SK-N-SH treated with all-trans-retinoic acid at 6 μM for 48 hours (cell line): ENCODE results near the gene NOL9.

ENCODE experiments used
- ARNTL ChIP-seq: fragments of 450-650 bp; formaldehyde crosslinking; IDR thresholded peaks from 2 replicates; pipeline ENCODE4 v1.5.0; 2020; ENCODE audit warnings: low read depth, mild to moderate bottlenecking, moderate library complexity, borderline replicate concordance
- CREB5 ChIP-seq: fragments of 250-450 bp; sonication (Bioruptor Pico); IDR thresholded peaks from 2 replicates; pipeline ENCODE4 v1.5.1; 2020; ENCODE audit warnings: low read depth, mild to moderate bottlenecking, moderate library complexity
- CSRNP3 ChIP-seq: fragments of 250-450 bp; sonication (Bioruptor Pico); IDR thresholded peaks from 2 replicates; pipeline ENCODE4 v1.5.1; 2021; ENCODE audit warnings: mild to moderate bottlenecking, moderate library complexity
- OSR1 ChIP-seq: fragments of 250-450 bp; sonication (Bioruptor Pico); IDR thresholded peaks from 2 replicates; pipeline ENCODE4 v1.8.0; 2022; ENCODE audit warnings: moderate library complexity, mild to moderate bottlenecking, inconsistent platforms
- PATZ1 ChIP-seq: fragments of 250-450 bp; sonication (Bioruptor Pico); IDR thresholded peaks from 2 replicates; pipeline ENCODE4 v1.8.0; 2020; ENCODE audit warnings: mild to moderate bottlenecking, moderate library complexity, borderline replicate concordance
- POU6F1 ChIP-seq: fragments of 250-450 bp; sonication (Bioruptor Pico); IDR thresholded peaks from 2 replicates; pipeline ENCODE4 v1.8.0; 2021; ENCODE audit warnings: low read depth, mild to moderate bottlenecking, moderate library complexity, borderline replicate concordance
- RARB ChIP-seq: fragments of 250-450 bp; sonication (Bioruptor Pico); IDR thresholded peaks from 2 replicates; pipeline ENCODE4 v1.8.0; 2021; ENCODE audit warnings: mild to moderate bottlenecking, moderate library complexity
- SNAI2 ChIP-seq: fragments of 250-450 bp; sonication (Bioruptor Pico); IDR thresholded peaks from 2 replicates; pipeline ENCODE4 v1.5.0; 2020; ENCODE audit warnings: mild to moderate bottlenecking, moderate library complexity
- TOX ChIP-seq: fragments of 250-450 bp; sonication (Bioruptor Pico); IDR thresholded peaks from 2 replicates; pipeline ENCODE4 v1.8.0; 2021; ENCODE audit warnings: mild to moderate bottlenecking, moderate library complexity, borderline replicate concordance
- ZFP3 ChIP-seq: fragments of 250-450 bp; sonication (Bioruptor Pico); IDR thresholded peaks from 2 replicates; pipeline ENCODE4 v1.5.0; 2020; ENCODE audit warnings: mild to moderate bottlenecking, moderate library complexity
- ZFP30 ChIP-seq: fragments of 450-650 bp; formaldehyde crosslinking; IDR thresholded peaks from 2 replicates; pipeline ENCODE4 v1.5.0; 2022; ENCODE audit warnings: mild to moderate bottlenecking, moderate library complexity
- ZNF8 ChIP-seq: fragments of 450-650 bp; formaldehyde crosslinking; IDR thresholded peaks from 2 replicates; pipeline ENCODE4 v1.5.0; 2020; ENCODE audit warnings: mild to moderate bottlenecking, moderate library complexity

GRCh38 chr1:6481820-6482219, 72.5 kb downstream of the NOL9 start:
- TF ChIP-seq RARB (CRISPR knock-in tag) (no peak), ZFP30 (CRISPR knock-in tag) (no peak), PATZ1 (CRISPR knock-in tag) (no peak), CREB5 (CRISPR knock-in tag) (no peak), ZNF8 (no peak), ARNTL (CRISPR knock-in tag) (no peak), OSR1 (no peak), CSRNP3 (CRISPR knock-in tag) (no peak), ZFP3 (CRISPR knock-in tag) (no peak), POU6F1 (CRISPR knock-in tag) (no peak), SNAI2 (CRISPR knock-in tag) (no peak), TOX (no peak)
